GM21526 (cell line): ENCODE results near the gene ASPSCR1.

Experiments used
- ATAC-seq: cut with Tn5 transposase; IDR thresholded peaks from one replicate; pipeline ENCODE4 v1.9.1; 2021; ENCODE audit warnings: moderate library complexity; ENCODE audit not compliant: unreplicated experiment, low FRiP score

Gene ASPSCR1

GRCh38 chr17:82051776-82052637 lies 74.6 kb downstream of the ASPSCR1 start, which contains the start of the genes GPS1 and RFNG:
GPS1 (plus strand) TSS chr17:82051898; CDS start chr17:82051932, 34 bp downstream.
RFNG (minus strand) TSS chr17:82051811; CDS start chr17:82051766, 45 bp downstream.
- no peak for ATAC-seq

- no peak for ATAC-seq
These were observed 75.2 kb downstream of the ASPSCR1 start for GRCh38 chr17:82052638-82053059.

DNA sequence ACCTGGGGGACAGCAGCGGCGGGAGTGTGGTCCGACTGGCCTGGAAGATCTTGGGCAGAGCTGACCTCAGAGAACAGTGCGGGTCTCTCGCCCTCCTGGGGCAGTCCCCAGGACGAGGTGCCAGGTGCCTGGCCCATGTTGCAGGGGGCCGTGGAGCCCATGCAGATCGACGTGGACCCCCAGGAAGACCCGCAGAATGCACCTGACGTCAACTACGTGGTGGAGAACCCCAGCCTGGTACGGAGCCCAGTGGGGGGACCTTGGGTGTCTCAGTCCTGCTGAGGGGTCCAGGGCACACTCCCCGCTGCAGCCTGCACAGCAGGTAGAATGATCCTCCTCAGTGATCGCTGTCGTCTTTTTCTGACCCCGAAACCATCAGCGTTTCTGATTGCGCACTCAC lies 75.7 kb downstream of the ASPSCR1 start:
- no peak for ATAC-seq

DNA sequence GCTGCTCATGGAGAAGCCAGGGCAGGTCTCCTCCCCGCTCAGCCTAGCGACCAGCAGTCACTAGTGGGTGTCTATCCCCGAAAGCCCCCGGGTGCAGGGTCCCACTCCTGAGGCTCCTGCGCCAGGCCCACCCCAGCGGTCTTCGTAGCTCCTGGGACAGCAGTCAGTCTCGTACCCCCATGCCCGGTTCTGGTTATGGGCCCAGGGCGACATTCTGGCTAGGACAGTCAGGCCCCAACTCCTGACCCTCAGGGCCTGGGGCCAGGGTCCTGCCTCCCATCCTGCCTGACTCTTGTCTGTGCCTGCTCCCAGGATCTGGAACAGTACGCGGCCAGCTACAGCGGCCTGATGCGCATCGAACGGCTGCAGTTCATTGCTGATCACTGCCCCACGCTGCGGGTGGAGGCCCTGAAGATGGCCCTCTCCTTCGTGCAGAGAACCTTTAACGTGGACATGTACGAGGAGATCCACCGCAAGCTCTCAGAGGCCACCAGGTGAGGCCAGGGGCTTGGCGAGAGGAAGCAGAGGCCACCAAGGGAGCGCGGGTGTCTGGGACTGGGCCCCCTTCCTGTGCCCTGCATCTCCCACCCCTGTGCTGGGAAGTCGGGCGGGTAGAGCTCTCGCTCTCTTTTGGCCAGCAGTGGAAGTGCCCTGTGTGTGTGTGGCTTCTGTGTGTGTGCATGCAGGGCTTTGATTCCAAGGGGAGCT lies 76.3 kb downstream of the ASPSCR1 start:
- no peak for ATAC-seq

DNA sequence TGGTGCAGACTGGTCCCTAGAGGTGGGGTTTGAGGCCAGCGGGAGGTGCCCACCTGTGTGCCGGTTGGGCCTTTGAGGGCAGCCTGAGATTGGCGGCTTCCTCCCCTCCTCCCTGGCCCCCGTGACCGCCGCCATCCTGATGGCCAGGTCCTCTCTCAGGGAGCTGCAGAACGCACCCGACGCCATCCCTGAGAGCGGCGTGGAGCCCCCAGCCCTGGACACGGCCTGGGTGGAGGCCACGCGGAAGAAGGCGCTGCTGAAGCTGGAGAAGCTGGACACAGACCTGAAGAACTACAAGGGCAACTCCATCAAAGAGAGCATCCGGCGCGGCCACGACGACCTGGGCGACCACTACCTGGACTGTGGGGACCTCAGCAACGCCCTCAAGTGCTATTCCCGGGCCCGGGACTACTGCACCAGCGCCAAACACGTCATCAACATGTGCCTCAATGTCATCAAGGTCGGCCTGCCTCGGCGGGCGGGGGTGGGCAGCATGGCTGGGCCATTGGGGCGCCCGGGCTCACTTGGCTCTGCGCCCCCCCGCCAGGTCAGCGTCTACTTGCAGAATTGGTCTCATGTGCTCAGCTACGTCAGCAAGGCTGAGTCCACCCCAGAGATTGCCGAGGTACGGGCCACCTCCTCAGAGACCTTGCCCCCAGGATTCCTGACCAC lies 77.1 kb downstream of the ASPSCR1 start:
- ATAC-seq: no peak

DNA sequence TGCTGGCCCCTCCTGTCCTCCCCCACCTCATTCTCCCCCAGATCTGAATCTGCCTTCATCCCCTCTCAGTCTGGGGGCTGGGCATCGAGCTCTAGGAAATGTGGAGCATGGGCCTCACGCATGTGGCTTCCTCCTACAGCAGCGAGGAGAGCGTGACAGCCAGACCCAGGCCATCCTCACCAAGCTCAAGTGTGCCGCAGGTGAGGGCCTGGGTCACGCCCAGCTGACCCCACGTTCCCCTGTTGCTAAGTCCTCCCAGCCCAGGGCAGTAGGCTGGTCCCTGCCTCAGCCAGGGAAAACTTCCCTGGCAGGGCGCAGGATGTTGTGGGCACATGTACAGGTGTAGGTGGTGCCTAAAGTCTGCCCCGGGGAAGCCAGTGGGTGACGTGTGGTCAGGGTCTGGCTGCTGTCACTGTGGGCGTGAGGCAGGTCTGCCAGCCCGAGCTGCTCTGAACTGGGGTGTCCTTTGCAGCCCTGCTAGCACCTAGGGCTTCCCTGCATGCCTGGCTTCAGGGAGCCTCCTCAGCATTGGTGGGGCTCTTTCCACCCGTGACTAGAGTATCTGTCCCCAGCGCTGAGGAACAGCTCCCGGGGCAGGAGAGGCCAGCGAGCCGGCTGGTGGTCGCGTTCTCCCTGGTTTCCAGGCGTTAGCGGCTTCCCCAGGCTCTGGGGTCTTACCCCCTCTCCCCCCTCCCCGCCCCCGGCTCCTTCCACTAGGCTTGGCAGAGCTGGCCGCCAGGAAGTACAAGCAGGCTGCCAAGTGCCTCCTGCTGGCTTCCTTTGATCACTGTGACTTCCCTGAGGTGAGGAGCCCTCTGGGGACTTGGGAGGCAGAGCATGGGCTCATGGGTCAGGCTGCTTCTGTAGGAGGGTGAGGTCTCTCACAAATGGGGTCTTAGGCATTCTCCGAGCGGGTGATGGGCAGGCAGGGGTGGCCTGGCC lies 77.9 kb downstream of the ASPSCR1 start:
- no peak for ATAC-seq

DNA sequence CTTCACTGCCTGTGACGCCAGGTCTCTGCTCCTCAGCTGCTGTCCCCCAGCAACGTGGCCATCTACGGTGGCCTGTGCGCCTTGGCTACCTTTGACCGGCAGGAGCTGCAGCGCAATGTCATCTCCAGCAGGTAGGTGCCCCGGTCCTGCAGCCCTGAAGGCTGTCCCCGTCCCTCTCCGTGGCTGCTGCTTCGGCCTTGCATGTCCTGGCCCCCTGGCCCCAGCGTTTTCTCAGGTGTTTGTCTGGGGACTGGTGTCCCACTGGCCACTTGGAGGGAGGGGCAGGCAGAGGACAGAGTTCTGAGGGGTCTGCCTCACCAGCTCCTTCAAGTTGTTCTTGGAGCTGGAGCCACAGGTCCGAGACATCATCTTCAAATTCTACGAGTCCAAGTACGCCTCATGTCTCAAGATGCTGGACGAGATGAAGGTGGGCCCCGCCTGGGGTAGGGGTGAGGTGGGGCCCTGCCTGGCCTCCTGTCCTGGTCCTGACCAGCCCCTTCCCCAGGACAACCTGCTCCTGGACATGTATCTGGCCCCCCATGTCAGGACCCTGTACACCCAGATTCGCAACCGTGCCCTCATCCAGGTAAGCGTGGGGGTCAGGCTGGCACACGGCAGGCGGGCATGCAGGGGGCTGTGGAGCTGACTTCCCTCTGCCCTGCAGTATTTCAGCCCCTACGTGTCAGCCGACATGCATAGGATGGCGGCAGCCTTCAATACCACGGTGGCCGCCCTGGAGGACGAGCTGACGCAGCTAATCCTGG lies 78.7 kb downstream of the ASPSCR1 start:
- ATAC-seq: no peak

DNA sequence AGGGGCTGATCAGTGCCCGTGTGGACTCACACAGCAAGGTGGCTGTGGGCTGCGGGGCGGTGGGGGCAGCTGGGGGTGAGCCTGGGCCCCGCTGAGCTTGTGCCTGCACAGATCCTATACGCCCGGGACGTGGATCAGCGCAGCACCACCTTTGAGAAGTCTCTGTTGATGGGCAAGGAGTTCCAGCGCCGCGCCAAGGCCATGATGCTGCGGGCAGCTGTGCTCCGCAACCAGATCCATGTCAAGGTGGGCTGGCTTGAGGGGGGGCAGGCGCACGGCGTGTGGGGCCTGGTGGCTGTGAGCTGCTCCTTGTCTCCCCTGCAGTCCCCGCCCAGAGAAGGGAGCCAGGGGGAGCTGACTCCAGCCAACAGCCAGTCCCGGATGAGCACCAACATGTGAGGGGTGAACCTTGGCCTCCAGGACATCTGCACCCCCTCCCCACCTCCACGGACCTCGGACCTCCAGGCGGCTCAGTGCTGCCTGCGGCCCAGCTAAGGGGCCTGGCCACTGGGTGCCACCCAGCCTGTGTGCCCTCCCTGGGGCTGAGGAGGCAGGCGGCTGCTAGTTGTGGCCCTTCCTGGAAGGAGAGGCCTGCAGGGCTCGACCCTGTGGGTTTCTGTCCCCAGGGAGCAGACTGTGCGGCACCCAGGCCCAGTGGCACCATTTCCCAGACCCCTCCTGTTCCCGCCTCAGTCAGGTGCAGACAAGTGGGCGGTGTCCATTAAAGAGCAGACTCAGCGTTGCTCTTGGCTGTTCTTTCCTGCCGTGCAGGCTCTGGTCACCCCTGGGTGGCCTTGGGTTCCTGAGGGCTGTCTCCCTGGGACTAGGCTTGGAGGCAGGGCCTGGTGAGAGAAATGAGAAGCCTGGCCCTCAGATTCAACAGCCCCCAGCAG lies 79.5 kb downstream of the ASPSCR1 start:
- ATAC-seq: no peak

DNA sequence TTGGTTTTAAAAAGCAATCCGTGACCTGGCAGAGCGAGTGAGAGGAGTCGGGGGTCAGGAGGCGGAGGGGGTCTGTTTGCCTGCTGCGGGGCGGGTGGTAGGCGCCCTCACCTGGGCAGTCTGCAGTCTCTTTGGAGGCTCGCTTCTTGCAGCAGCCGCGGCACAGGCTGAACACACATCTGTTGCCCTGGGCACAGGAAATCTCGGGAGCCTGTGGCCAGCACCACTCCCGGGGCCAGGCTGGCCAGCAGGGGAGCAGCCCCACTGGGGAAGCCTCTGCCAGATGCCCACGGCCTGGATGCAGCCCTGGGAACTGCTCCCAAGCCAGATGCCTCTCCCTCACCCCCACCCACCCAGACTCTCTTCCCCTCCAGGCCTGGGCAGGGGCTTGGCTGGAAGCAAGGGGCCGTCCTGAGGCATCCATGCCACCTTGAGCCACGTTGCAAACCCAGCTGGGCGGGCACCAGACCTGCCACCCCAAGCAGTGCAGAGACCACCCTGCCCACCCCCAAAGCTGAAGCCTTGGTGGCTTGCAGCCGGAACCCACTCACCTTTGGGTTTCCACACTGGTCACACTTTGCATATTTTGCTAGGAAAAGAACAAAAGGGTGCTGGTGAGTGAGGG lies 80.9 kb downstream of the ASPSCR1 start:
- no peak for ATAC-seq

DNA sequence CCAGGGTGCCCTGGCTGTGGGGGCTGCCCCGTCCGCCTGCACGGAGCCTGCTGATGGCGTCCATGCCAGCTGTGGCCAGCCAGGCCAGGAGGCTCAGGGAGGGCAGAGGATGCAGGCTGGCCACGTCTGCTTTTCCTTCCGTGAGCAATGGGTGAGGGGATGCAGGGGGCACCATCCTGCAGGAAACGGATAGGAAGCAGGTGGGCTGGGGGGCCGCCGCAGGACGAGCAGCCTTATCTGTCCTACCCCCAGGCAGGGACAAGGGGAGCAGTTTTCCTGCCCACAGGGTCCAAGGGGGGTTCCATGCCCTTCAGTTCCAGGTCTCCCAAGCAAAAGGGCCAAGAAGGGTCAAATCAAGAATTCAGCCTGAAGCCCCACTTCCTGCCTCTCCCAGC lies 81.4 kb downstream of the ASPSCR1 start:
- no peak for ATAC-seq

DNA sequence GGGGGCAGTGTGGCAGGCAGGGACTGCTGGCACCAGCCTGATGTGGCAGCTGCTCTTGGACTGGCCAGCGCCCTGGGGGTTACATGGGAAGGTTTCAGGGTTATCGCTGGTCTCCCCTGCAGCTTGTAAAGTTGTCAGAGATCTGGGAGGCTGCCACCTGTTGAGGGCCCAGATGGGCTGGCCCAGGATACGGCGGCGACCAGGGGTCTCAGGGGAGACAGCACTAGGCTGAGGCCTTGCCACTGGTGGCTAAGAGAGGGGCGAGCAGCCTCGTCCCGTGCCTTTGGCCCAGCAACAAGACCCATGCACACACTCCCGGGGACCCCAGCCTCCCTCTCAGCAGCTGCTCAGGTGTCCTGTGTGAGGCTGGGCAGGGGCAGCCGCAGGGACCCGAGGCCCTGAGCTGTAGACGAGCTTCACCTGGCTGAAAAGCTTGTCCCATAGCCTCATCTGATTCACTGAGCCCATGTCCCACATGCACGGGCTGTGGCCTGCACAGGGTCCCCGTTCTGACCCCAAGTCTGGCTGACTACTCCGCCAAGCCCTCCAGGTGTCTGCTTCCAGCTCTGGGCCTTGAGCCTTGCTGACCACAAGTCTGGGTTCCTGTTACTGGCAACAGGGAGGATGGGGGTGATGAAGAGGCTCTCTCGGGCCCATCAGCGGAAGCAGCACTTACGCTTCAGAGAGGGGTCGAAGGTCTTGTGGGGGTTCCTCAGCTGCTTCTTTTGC lies 82.0 kb downstream of the ASPSCR1 start:
- ATAC-seq: no peak

GRCh38 chr17:82060001-82060380 lies 82.6 kb downstream of the ASPSCR1 start:
- no peak for ATAC-seq

DNA sequence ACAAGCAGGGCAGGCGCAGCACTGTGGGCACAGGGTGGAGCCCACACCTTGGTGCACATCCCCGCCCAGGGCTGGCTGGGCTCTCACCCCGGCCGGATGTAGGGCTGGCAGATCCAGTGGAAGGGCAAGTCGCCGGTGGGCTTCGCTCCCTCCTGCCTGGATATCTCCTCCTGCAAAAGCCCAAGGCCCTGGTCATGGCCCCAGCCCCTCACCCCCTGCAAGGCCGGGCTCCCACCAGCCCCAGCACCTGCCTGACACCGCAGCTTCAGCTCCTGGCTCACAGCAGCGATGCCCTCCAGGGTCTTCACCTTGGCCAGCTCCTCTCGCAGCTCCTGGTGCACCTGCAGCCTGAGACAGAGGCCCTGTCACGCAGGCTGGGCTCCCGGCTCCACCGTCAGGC lies 83.2 kb downstream of the ASPSCR1 start:
- no peak for ATAC-seq

DNA sequence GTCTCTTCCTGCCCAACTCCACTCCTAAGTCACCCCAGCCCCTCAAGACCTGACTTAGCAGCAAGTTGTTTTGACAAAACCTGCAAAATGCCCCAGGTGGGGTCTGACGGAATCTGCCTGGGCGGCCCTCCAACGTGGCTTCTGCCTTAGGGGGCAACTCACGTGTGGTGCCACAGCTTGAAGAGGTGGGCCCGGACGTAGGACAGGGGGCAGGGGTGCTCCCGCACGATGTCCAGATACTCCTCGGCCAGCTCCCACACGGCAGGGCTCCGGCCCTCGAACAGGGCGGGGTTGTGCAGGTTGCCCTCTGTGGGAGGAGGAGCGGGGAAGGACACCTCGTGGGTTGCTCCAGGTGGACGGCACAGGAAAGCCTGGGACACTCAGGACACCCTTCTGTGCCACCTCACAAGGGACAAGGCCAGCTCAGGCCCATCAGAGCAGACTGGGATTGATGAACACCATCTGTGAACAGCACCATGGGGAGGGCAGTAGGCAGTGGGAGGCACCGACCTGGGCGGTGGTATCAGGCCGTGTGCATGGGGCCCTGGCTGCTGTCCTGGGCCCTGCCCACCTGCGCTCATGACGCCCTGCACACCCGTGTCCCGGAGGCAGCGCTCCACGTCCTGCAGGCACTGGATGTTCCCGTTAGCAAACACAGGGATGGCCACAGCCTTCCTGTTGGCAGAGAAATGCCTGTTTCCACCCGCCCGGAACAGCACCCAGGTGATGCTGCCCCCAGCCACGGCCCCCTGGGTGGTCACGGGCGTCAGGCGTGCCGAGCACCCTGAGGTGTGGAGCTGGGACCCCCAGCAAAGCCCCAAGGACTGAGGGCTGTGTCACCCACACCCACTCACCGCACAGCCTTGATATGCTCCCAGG lies 83.9 kb downstream of the ASPSCR1 start:
- no peak for ATAC-seq

DNA sequence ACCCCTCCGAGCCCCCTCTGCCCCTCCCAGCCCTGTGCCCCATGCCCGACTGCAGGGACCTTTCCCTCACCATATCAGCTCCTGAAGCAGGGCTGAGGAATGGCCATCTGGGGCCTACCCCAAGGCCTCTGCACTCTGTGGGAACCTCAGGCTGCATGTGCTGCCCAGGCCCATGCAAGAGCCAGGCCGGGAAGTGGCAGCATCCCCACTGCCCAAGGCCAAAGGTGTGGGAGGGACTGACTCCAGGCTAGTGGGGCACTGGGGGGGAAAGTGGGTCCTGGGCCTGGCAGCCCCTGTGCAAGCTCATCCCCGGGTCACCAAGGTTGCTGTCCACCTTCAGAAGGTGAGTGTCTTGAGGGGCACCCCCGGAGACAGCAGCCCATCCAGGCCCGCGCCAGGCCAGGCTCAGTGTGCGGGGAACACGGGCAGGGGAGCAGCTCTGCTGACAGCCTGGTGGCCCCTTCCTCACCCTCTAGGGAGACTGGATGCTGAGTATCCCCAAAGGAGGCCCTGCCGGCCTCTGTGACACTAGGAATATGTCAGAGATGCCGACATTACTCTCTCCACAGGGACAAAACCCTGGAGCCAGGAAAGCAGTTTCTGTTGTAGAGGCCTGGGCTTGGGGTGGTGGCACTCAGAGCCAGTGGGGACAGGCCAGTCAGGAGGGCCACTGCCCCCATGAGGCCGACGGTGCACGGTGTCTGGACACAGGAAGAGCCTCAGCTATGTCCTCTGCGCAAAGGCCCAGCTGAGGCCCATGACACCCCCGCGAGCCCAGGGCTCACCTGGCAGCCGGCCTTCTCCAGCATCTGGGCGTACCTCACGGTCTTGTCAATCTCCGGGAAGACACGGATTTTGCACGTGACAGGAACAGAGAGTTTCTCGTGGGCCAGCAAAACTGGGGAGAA lies 84.9 kb downstream of the ASPSCR1 start:
- ATAC-seq: no peak
